SK-N-SH treated with all-trans-retinoic acid at 6 μM for 48 hours (cell line): ENCODE measurements around the gene SVOP.

Experiments used
- ATAC-seq: fragments of 200-7000 bp; cut with Tn5 transposase; 3 replicates; pipeline ENCODE4 v1.9.1; 2020; ENCODE audit warnings: mild to moderate bottlenecking, moderate library complexity
- ARNTL ChIP-seq: fragments of 450-650 bp; formaldehyde crosslinking; IDR thresholded peaks from 2 replicates; pipeline ENCODE4 v1.5.0; 2020; ENCODE audit warnings: low read depth, mild to moderate bottlenecking, moderate library complexity, borderline replicate concordance
- BACH2 ChIP-seq: fragments of 250-450 bp; sonication (Bioruptor Pico); IDR thresholded peaks from 2 replicates; pipeline ENCODE4 v1.9.0; 2021; ENCODE audit warnings: mild to moderate bottlenecking, borderline replicate concordance
- CSDC2 ChIP-seq: fragments of 250-450 bp; sonication (Bioruptor Pico); IDR thresholded peaks from 2 replicates; pipeline ENCODE4 v1.5.0; 2020; ENCODE audit warnings: mild to moderate bottlenecking, moderate library complexity
- ESRRG ChIP-seq: fragments of 250-450 bp; sonication (Bioruptor Pico); IDR thresholded peaks from 2 replicates; pipeline ENCODE4 v1.6.1; 2021; ENCODE audit warnings: mild to moderate bottlenecking
- GLIS3 ChIP-seq: fragments of 250-450 bp; sonication (Bioruptor Pico); IDR thresholded peaks from 2 replicates; pipeline ENCODE4 v1.5.0; 2020; ENCODE audit warnings: mild to moderate bottlenecking, moderate library complexity
- OSR1 ChIP-seq: fragments of 250-450 bp; sonication (Bioruptor Pico); IDR thresholded peaks from 2 replicates; pipeline ENCODE4 v1.8.0; 2022; ENCODE audit warnings: moderate library complexity, mild to moderate bottlenecking, inconsistent platforms
- PPARA ChIP-seq: fragments of 250-450 bp; sonication (Bioruptor Pico); IDR thresholded peaks from 2 replicates; pipeline ENCODE4 v1.5.0; 2020; ENCODE audit warnings: mild to moderate bottlenecking, borderline replicate concordance
- RARB ChIP-seq: fragments of 250-450 bp; sonication (Bioruptor Pico); IDR thresholded peaks from 2 replicates; pipeline ENCODE4 v1.8.0; 2021; ENCODE audit warnings: mild to moderate bottlenecking, moderate library complexity
- SNAI2 ChIP-seq: fragments of 250-450 bp; sonication (Bioruptor Pico); IDR thresholded peaks from 2 replicates; pipeline ENCODE4 v1.5.0; 2020; ENCODE audit warnings: mild to moderate bottlenecking, moderate library complexity
- TCF4 ChIP-seq: fragments of 250-450 bp; sonication (Bioruptor Pico); IDR thresholded peaks from 2 replicates; pipeline ENCODE4 v1.8.0; 2021; ENCODE audit warnings: mild to moderate bottlenecking, moderate library complexity, borderline replicate concordance
- TOX ChIP-seq: fragments of 250-450 bp; sonication (Bioruptor Pico); IDR thresholded peaks from 2 replicates; pipeline ENCODE4 v1.8.0; 2021; ENCODE audit warnings: mild to moderate bottlenecking, moderate library complexity, borderline replicate concordance
- ZC3H10 ChIP-seq: fragments of 250-450 bp; sonication (Bioruptor Pico); IDR thresholded peaks from 2 replicates; pipeline ENCODE4 v1.5.1; 2021; ENCODE audit warnings: mild to moderate bottlenecking, moderate library complexity
- ZFP3 ChIP-seq: fragments of 250-450 bp; sonication (Bioruptor Pico); IDR thresholded peaks from 2 replicates; pipeline ENCODE4 v1.5.0; 2020; ENCODE audit warnings: mild to moderate bottlenecking, moderate library complexity
- ZFP30 ChIP-seq: fragments of 450-650 bp; formaldehyde crosslinking; IDR thresholded peaks from 2 replicates; pipeline ENCODE4 v1.5.0; 2022; ENCODE audit warnings: mild to moderate bottlenecking, moderate library complexity
- ZNF565 ChIP-seq: fragments of 450-650 bp; formaldehyde crosslinking; conservative IDR thresholded peaks from 2 replicates; pipeline ENCODE4 v1.5.0; 2020; ENCODE audit warnings: low read depth, mild to moderate bottlenecking, moderate library complexity
- ZNF70 ChIP-seq: fragments of 450-650 bp; formaldehyde crosslinking; IDR thresholded peaks from 2 replicates; pipeline ENCODE4 v1.5.0; 2020; ENCODE audit warnings: mild to moderate bottlenecking, moderate library complexity
- ZNF8 ChIP-seq: fragments of 450-650 bp; formaldehyde crosslinking; IDR thresholded peaks from 2 replicates; pipeline ENCODE4 v1.5.0; 2020; ENCODE audit warnings: mild to moderate bottlenecking, moderate library complexity
- TF ChIP-seq, protein P1 (sequence below): fragments of 250-450 bp; sonication (Bioruptor Pico); IDR thresholded peaks from 2 replicates; pipeline ENCODE4 v1.5.1; 2021; ENCODE audit warnings: mild to moderate bottlenecking, moderate library complexity
- TF ChIP-seq, protein P2 (sequence below): fragments of 250-450 bp; sonication (Bioruptor Pico); IDR thresholded peaks from 2 replicates; pipeline ENCODE4 v1.5.0; 2020; ENCODE audit warnings: mild to moderate bottlenecking, moderate library complexity
- TF ChIP-seq, protein P3 (sequence below): fragments of 250-450 bp; sonication (Bioruptor Pico); IDR thresholded peaks from 2 replicates; pipeline ENCODE4 v1.5.1; 2020; ENCODE audit warnings: low read depth, mild to moderate bottlenecking, moderate library complexity
- TF ChIP-seq, protein P4 (sequence below): fragments of 250-450 bp; sonication (Bioruptor Pico); IDR thresholded peaks from 2 replicates; pipeline ENCODE4 v1.8.0; 2020; ENCODE audit warnings: mild to moderate bottlenecking, moderate library complexity, borderline replicate concordance
- TF ChIP-seq, protein P5 (sequence below): fragments of 250-450 bp; sonication (Bioruptor Pico); IDR thresholded peaks from 2 replicates; pipeline ENCODE4 v1.8.0; 2021; ENCODE audit warnings: low read depth, mild to moderate bottlenecking, moderate library complexity, borderline replicate concordance

The SVOP gene

DNA sequence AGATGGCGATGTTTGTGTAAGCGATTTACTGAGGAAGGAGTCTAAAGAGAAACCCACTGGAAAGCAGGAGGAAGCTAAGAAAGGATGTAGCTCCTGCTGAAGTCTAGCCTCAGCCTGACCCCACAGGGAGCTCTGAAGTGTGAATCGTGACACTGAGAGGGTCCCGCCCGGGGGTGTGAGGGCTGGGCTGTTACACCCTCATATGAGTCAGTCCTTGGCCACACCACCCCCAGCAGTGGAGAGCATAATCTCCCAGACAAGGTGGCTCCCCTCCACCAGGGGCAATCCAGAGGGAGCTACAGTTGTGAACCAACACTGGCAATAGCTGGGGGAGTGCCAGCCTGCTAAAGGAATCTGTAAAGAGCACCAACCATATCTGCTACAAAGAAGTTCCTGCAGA lies 31.5 kb downstream of the SVOP start (continued):
- TF ChIP-seq TOX (CRISPR knock-in tag), result no peak

DNA sequence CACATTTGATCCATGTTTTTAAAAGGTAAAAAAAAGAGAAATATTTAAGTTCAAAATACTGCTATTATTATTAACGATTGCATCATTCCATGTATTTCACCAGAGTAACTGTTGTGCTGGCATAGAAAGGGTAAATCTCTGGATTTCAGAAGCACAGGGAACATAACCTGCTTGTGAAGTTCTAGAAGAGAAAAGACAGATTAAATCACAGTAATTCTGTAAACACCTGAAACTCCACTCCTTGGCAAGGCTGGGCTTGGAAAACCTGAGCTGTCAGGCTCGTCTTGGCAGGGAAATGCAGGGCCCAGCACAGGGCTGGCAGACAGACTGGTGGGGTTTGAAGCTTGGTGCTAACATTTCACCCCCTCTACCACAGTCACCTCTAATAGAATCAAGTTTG lies 35.1 kb downstream of the SVOP start:
- TF ChIP-seq, protein P1, sequence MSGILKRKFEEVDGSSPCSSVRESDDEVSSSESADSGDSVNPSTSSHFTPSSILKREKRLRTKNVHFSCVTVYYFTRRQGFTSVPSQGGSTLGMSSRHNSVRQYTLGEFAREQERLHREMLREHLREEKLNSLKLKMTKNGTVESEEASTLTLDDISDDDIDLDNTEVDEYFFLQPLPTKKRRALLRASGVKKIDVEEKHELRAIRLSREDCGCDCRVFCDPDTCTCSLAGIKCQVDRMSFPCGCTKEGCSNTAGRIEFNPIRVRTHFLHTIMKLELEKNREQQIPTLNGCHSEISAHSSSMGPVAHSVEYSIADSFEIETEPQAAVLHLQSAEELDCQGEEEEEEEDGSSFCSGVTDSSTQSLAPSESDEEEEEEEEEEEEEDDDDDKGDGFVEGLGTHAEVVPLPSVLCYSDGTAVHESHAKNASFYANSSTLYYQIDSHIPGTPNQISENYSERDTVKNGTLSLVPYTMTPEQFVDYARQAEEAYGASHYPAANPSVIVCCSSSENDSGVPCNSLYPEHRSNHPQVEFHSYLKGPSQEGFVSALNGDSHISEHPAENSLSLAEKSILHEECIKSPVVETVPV, result no peak
- TF ChIP-seq ESRRG (CRISPR knock-in tag), result no peak
- no peak for TF ChIP-seq CSDC2
- TF ChIP-seq, all 23 proteins: peak for 0

DNA sequence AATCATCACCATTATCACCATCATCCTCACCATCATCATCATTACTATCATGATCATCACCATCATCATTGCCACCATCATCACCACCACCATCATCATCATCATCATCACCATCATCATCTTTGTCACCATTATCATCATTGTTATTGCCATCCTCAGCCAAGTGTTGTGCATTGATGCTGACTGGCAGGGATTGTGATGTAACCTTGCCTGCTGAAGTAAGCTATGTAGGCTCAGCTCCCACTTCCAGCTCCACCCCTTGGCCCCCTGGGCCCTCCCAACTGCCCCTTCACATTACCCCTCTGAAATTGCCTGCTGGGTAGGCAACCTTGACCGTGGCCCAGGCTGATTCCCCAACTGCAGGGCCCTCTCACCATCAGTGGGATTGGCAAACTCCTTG lies 37.6 kb downstream of the SVOP start:
- no peak for TF ChIP-seq PPARA
- no peak for TF ChIP-seq GLIS3 (CRISPR knock-in tag)
- TF ChIP-seq OSR1, result no peak
- no peak for TF ChIP-seq TOX (CRISPR knock-in tag)
- no peak for TF ChIP-seq TCF4 (CRISPR knock-in tag)
- TF ChIP-seq, protein P1, result no peak
- no peak for TF ChIP-seq RARB (CRISPR knock-in tag)
- no peak for TF ChIP-seq SNAI2 (CRISPR knock-in tag)
- TF ChIP-seq, protein P2, sequence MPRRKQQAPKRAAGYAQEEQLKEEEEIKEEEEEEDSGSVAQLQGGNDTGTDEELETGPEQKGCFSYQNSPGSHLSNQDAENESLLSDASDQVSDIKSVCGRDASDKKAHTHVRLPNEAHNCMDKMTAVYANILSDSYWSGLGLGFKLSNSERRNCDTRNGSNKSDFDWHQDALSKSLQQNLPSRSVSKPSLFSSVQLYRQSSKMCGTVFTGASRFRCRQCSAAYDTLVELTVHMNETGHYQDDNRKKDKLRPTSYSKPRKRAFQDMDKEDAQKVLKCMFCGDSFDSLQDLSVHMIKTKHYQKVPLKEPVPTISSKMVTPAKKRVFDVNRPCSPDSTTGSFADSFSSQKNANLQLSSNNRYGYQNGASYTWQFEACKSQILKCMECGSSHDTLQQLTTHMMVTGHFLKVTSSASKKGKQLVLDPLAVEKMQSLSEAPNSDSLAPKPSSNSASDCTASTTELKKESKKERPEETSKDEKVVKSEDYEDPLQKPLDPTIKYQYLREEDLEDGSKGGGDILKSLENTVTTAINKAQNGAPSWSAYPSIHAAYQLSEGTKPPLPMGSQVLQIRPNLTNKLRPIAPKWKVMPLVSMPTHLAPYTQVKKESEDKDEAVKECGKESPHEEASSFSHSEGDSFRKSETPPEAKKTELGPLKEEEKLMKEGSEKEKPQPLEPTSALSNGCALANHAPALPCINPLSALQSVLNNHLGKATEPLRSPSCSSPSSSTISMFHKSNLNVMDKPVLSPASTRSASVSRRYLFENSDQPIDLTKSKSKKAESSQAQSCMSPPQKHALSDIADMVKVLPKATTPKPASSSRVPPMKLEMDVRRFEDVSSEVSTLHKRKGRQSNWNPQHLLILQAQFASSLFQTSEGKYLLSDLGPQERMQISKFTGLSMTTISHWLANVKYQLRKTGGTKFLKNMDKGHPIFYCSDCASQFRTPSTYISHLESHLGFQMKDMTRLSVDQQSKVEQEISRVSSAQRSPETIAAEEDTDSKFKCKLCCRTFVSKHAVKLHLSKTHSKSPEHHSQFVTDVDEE (CRISPR knock-in tag), result no peak
- no peak for TF ChIP-seq CSDC2
- no peak for TF ChIP-seq BACH2 (CRISPR knock-in tag)
- TF ChIP-seq ZNF565 (CRISPR knock-in tag), result no peak
- TF ChIP-seq ESRRG (CRISPR knock-in tag), result no peak

More for the DNA sequence above, 35.1 kb downstream of the SVOP start:
- ATAC-seq, result no peak

DNA sequence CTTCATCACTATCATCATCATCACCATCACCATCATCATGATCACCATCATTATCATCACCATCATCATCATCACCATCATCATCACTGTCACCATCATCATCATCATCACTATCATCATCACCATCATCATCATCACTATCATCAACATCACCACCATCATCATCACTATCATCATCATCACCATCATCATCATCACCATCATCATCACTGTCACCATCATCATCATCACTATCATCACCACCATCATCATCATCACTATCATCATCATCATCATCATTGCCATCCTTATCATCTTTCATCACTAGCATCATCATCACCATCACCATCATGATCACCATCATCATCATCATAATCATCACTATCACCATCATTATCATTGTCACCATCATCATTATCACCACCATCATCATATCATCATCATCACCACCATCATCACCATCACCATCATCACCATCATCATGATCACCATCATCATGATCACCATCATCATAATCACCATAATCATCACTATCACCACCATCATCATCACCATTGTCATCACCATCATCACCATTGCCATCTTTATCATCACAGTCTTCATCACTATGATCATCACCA lies 38.1 kb downstream of the SVOP start:
- TF ChIP-seq, protein P2 (CRISPR knock-in tag), result no peak
- TF ChIP-seq, protein P3, sequence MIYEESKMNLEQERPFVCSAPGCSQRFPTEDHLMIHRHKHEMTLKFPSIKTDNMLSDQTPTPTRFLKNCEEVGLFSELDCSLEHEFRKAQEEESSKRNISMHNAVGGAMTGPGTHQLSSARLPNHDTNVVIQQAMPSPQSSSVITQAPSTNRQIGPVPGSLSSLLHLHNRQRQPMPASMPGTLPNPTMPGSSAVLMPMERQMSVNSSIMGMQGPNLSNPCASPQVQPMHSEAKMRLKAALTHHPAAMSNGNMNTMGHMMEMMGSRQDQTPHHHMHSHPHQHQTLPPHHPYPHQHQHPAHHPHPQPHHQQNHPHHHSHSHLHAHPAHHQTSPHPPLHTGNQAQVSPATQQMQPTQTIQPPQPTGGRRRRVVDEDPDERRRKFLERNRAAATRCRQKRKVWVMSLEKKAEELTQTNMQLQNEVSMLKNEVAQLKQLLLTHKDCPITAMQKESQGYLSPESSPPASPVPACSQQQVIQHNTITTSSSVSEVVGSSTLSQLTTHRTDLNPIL (CRISPR knock-in tag), result no peak
- TF ChIP-seq ZNF70 (CRISPR knock-in tag) (no peak), ZFP3 (CRISPR knock-in tag) (no peak), CSDC2 (no peak), ZNF8 (CRISPR knock-in tag) (no peak), ZFP30 (no peak), TCF4 (CRISPR knock-in tag) (no peak), ZNF565 (CRISPR knock-in tag) (no peak), ARNTL (CRISPR knock-in tag) (no peak), ZC3H10 (CRISPR knock-in tag) (no peak), RARB (CRISPR knock-in tag) (no peak), PPARA (no peak), GLIS3 (CRISPR knock-in tag) (no peak)
- TF ChIP-seq, protein P4, sequence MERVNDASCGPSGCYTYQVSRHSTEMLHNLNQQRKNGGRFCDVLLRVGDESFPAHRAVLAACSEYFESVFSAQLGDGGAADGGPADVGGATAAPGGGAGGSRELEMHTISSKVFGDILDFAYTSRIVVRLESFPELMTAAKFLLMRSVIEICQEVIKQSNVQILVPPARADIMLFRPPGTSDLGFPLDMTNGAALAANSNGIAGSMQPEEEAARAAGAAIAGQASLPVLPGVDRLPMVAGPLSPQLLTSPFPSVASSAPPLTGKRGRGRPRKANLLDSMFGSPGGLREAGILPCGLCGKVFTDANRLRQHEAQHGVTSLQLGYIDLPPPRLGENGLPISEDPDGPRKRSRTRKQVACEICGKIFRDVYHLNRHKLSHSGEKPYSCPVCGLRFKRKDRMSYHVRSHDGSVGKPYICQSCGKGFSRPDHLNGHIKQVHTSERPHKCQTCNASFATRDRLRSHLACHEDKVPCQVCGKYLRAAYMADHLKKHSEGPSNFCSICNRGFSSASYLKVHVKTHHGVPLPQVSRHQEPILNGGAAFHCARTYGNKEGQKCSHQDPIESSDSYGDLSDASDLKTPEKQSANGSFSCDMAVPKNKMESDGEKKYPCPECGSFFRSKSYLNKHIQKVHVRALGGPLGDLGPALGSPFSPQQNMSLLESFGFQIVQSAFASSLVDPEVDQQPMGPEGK (CRISPR knock-in tag), result no peak
- TF ChIP-seq, protein P5, sequence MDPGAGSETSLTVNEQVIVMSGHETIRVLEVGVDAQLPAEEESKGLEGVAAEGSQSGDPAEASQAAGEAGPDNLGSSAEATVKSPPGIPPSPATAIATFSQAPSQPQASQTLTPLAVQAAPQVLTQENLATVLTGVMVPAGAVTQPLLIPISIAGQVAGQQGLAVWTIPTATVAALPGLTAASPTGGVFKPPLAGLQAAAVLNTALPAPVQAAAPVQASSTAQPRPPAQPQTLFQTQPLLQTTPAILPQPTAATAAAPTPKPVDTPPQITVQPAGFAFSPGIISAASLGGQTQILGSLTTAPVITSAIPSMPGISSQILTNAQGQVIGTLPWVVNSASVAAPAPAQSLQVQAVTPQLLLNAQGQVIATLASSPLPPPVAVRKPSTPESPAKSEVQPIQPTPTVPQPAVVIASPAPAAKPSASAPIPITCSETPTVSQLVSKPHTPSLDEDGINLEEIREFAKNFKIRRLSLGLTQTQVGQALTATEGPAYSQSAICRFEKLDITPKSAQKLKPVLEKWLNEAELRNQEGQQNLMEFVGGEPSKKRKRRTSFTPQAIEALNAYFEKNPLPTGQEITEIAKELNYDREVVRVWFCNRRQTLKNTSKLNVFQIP, result no peak
- no peak for ATAC-seq

More for the DNA sequence above, 37.6 kb downstream of the SVOP start:
- no peak for ATAC-seq
